Measurements from ENCODE around the gene PNLIPRP2. TPM values are rescaled to one million over a fixed set of nuclear protein-coding genes. Genes with fewer than 3 reads are reported as not detected.

Gene PNLIPRP2
- total and polyA plus RNA-seq, 8 donors, result not detected

- H3K27me3 ChIP-seq, result peaks cover 0 to 40% of the 10 kb centered on the region in 2 donors
Measured at GRCh38 chr10:116671274-116671926, 50.6 kb downstream of the PNLIPRP2 start.

GRCh38 chr10:116672891-116673290, 52.1 kb downstream of the PNLIPRP2 start:
- H3K9me3 ChIP-seq, result no peaks in the 10 kb centered on the region
- intact Hi-C loops (cut with DNase I), result no loop called here
- no peak overlapping the region for H3K4me3 ChIP-seq
- DNase-seq, result no peak
- H3K4me1 ChIP-seq, result no peaks in the 10 kb centered on the region
- no peaks in the 10 kb centered on the region for H3K36me3 ChIP-seq
- H3K27me3 ChIP-seq, result peaks cover 0 to 40% of the 10 kb centered on the region in 2 donors
- ATAC-seq, result no peak
- no peak overlapping the region for H3K27ac ChIP-seq
- no peak for TF ChIP-seq CTCF (IDR thresholded peaks at IDR 0.05)

More at GRCh38 chr10:116671274-116671926, 50.6 kb downstream of the PNLIPRP2 start:
- H3K4me1 ChIP-seq, result no peaks in the 10 kb centered on the region
- no peak for TF ChIP-seq CTCF (IDR thresholded peaks at IDR 0.05)
- no peak overlapping the region for H3K4me3 ChIP-seq
- no peaks in the 10 kb centered on the region for H3K9me3 ChIP-seq
- no peak overlapping the region for H3K27ac ChIP-seq
- H3K36me3 ChIP-seq, result no peaks in the 10 kb centered on the region
- no peak for DNase-seq
- ATAC-seq, result no peak
- intact Hi-C loops (cut with DNase I), result no loop called here

GRCh38 chr10:116673866-116674265, 53.1 kb downstream of the PNLIPRP2 start:
- Histone ChIP-seq H3K27me3 (peaks cover 0 to 40% of the 10 kb centered on the region in 2 donors), H3K27ac (no peak overlapping the region), H3K4me1 (no peaks in the 10 kb centered on the region), H3K4me3 (no peak overlapping the region), H3K36me3 (no peaks in the 10 kb centered on the region), H3K9me3 (no peaks in the 10 kb centered on the region)
- no peak for TF ChIP-seq CTCF (IDR thresholded peaks at IDR 0.05)
- ATAC-seq (no peak), DNase-seq (no peak)
- intact Hi-C loops (cut with DNase I), result no loop called here

- peaks cover 0 to 29% of the 10 kb centered on the region in 2 donors for H3K27me3 ChIP-seq
- no peak overlapping the region for H3K27ac ChIP-seq
- no peak for ATAC-seq
- intact Hi-C loops (cut with DNase I), result no loop called here
- no peaks in the 10 kb centered on the region for H3K36me3 ChIP-seq
- H3K4me1 ChIP-seq, result no peaks in the 10 kb centered on the region
- DNase-seq, result no peak
- H3K4me3 ChIP-seq, result no peak overlapping the region
- no peaks in the 10 kb centered on the region for H3K9me3 ChIP-seq
- TF ChIP-seq CTCF (IDR thresholded peaks at IDR 0.05), result no peak
Measured at GRCh38 chr10:116674901-116675423, 54.2 kb downstream of the PNLIPRP2 start.

GRCh38 chr10:116676118-116676517, 55.4 kb downstream of the PNLIPRP2 start:
- Histone ChIP-seq H3K4me3 (no peak overlapping the region), H3K4me1 (no peaks in the 10 kb centered on the region), H3K36me3 (no peaks in the 10 kb centered on the region), H3K27me3 (peaks cover 0 to 18% of the 10 kb centered on the region in 2 donors), H3K9me3 (no peaks in the 10 kb centered on the region), H3K27ac (no peak overlapping the region)
- ATAC-seq (no peak), DNase-seq (no peak)
- TF ChIP-seq CTCF (IDR thresholded peaks at IDR 0.05), result no peak
- intact Hi-C loops (cut with DNase I), result no loop called here

All from left lung (tissue), 10 donors.